Activated CD8-positive, alpha-beta memory T cell treated with anti-CD3 and anti-CD28 coated beads for 4 hours (primary cell): ENCODE data around the gene IRX3.

Experiments used
- DNase-seq, 2 donors: peaks; one replicate each; pipeline ENCODE4 v3.0.0-alpha.2; 2020; ENCODE audit warnings: low read depth in 2 of 2

IRX3 gene

DNA sequence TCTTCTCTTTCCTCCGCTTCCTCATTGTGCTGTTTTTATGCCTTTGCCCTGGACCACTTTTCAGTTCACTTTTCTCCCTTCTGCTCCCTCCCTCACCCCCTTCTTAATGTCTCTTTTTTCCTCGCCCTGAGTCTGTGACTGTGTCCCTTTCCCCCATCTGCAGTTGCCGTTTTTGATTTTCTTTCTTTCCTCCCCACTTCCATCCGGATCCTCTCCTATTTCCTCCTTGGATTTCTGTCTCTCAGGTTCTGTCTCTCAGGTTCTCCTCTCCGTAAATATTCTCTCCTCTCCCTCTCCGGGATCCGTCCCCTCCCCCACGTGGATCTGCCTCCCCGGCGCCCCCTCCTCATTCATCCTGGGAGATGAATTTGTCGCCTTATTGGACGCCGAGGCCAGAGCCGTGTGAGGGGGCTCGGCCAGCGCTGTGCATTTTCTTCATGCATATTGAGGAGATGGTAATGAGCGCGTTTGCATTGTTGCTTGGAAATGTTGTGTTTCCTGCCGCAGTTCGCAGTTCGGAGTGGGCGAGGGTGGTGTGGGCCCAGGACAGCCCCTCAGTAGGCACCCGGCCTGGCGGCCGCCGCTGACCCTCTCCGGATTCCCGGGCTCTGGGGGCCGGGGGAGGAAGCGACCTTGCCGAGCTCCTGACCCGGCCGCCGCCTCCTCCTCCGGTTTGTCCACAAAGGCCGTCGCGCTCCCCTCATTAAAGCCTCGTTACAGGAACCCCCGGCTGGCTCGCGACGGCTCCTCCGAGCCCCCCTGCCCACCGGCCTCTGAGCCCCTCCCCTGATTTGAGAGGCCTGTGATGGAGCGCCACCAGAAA is 4.5 kb upstream of the IRX3 start:
- DNase-seq = no peak

DNA sequence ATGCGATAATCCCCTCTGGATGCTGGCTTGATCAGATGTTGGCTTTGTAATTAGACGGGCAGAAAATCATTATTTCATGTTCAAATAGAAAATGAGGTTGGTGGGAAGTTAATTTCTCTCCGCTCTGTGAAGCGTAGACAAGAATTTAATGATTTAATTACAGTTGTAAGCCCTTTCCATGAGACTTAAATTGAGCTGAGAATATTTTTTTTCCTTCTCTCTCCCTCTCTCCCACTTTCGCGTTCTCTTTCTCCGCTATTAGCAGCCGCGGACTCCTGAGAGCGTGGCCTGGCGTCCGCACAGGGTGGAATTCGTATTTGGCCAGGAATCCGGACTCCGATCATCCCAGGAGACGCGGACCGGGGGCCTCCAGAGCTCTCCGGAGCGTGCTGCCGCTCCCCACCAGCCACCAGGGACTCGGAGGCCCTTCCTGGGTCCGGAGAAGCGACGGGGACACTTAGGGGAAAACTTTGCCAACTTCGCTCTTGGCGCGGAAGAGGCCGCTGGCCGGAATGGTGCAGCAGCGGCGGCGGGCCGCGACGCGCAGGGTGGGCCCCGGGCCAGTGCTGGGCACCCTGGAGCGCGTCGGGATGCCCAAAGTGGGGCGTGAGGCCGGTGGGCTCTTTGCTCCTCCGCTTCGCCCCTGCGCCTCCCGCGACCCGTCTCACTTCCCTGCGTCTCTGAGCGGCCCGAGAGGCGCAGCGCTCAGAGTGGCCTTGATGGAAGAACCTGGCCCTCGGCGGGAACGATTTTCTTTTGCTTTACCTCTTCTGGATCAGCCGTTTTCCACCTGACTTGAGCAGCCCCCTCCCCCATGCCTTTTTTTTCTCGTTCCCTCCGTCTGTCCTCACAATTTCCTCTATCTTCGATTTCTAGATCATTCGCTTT is 3.6 kb upstream of the IRX3 start:
- no peak for DNase-seq

DNA sequence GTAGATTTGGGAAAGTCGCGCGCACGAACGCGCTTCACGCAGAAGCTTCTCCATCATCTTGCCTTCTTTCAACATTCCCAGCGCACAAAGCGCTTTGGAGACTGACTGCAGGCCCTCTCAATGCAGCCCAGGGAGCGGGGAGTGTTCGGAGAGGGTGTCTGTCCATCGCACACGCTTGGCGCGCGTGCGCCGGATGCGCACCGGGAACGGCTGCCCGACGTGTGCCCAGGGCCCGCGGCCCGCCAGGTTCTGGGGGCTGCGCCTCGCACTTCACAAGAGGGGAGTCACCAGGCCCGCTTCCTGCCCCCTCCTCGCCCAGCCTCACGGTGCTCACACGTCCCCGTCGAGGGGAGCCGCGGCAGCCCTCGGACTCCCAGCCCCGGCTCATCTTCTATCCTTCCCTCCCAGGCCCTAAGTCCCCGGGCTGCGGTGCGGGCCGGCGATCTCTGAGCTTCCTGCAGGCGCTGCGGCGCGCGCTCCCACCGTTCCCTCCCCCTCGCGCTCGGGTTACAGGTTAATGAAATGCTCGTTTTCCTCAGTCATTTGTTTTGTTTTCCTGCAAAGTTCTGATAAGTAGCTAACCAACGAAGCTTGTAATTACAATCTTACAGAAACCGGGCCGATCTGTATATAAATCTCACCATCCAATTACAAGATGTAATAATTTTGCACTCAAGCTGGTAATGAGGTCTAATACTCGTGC is 2.8 kb upstream of the IRX3 start:
- DNase-seq = no peak

DNA sequence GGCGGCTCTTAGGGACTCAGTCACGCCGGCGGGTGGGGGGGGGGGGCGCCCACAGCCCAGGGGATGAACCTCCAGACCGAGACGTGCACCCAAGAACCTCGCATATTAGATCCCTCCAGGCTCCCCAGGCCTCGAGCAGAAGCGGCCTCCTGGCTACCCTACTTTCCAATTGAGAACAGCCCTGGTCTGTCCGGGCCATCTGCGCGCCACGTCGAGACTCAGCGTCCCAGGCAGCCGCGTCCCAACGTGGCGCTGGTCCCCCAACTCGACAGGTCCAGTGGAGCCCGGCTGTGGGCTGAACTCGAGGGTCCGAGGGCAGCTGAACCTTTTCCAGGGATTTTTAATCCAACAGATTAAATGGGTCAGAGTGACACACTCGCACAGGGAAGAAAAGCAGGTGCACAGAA is 2.3 kb upstream of the IRX3 start:
- DNase-seq = no peak

DNA sequence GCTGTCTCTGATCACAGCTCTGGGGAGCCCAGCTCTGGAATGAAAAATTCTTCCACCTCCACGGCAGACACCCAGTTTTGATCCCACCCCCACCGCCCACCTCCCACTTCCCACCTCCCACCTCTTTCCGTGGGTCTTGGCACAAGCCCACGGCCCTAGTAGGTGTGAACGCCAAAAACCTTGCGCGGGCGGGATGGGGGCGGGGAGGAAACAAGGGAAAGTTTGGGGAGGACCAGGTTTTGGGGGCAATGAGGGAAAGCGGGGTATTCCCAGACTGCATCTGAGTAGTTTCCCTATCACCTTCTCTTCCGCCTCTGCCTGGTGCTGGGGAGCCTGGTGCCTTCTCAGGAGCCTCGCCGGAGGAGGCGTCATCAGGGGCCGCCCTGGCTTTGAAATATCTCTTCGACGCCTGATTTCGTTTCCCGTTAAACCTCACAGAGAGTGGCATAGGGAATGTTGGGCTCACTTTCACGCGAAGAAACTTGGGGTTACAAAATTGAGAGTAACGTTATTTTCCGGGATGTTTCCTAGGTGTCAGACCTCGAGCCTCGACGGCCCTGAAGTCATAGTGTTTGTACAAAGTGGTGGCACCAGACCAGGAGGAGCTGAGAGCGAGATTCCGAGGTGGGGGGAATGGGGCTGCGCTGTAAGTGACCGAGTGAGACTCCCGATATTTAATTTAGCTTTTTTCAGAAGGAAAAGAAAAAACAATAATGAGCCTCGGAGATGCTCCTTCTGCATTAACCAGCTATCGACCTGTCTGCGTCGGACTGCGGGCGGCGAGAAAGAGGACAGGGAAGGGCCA is 1.6 kb upstream of the IRX3 start:
- no peak for DNase-seq

DNA sequence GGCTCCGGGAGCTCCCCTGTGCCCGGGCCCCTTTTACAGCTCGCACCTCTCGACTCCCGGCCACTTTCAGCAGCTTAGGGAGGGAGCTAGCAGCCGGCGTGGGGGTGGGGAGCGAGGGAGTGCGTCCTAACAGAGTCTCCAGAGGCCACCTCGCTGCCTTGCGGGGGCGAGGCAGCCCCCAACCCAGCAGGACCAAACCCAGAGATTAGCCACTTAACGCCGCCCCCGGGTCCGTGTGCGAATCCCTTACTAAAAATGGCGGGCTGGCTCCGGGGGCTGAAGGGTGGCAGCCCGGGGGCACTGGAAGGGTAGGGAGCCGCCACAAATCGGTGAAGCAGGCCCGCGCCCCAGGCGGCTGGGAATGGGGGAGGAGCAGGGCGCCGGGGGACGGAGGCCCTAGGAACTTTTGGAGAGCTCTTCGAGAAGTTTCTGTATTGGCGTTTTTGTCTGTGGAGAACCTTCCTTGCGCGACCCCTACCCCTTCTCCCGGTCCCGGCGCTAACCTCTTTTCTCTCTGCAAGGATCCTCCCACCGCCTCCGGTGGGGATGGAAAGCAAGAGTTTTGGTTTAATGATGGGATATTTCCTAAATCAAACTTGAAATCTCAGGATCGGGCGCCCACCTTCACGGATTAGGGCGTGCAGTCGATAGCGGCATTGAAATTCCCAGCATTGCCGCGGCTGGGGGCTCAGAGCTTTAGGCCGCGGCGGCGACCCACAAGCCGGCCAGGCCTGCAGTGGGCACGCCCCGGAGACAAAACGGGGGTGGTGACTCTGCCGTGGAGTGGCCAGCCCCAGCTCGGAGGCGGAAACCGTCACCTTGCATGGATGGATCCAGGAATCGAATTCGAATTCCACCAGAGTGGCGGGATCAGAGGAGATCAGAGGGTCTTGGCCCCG is 793 bp upstream of the IRX3 start:
- DNase-seq = no peak

DNA sequence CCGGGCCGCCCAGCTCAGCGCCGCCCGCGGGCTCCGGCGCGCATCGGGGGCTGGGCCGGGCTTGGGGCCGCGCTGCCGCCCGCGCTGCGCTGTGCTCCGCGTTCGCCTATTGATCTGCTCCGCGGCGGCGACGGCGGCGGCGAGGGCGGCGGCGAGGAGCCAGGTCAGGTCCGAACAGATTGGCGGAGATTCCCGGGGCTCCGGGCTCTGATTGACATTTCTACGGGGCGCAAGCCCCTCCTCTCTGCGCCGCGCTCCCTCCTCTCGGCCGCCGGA is 559 bp downstream of the IRX3 start:
- no peak for DNase-seq

DNA sequence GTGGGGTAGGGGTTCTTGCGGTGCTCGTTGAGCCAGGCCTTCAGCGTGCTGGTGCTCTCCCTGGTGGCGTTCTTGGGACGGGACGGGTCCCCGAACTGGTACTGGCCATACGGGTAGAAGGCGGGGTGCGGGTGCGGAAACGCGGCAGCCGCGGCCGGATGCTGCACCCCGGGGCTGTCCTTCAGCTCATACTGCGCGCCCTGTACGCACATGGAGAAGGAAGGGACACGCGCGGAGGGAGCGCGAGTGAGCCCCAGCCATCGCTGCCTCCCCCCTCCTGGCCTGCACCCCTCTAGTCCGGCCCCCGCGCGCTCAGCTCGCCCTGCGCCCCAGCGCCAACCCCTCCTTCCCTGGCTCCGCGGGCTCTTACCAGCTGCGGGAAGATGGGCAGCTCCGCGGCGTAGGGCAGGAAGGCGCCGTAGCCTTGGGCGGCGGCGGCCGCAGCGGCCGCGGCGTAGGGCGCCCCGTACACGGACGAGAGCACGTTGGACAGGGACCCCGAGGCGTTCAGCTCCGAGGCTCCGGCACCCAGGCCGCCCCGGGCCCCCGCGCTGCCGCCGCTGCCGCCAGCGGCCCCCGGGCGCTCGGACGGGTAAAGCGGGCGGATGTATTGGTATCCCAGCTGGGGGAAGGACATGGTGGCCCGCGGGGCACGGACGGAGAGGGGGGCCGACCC is 1.0 kb downstream of the IRX3 start:
- DNase-seq = no peak

DNA sequence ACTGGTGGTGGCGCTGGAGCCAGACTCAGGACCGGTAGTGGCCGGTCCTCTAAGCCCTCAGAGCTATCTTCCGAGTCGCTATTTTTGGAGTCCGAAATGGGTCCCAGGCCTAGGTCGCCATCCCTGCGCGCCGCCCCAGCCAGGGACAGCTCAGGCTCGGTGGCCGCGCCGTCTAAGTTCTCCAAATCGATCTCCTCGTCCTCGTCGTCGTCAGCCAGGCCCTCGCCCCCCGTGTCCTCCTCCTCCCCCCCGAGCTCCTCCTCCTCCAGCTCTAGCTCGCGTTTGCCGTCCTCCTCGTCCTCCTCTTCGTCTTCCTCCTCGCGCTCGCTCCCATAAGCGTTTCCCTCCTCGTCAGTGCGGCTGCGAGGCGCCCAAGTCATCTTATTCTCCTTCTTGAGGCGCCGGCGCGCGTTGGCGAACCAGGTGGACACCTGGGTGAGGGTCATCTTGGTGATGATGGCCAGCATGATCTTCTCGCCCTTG is 1.6 kb downstream of the IRX3 start:
- DNase-seq = no peak

DNA sequence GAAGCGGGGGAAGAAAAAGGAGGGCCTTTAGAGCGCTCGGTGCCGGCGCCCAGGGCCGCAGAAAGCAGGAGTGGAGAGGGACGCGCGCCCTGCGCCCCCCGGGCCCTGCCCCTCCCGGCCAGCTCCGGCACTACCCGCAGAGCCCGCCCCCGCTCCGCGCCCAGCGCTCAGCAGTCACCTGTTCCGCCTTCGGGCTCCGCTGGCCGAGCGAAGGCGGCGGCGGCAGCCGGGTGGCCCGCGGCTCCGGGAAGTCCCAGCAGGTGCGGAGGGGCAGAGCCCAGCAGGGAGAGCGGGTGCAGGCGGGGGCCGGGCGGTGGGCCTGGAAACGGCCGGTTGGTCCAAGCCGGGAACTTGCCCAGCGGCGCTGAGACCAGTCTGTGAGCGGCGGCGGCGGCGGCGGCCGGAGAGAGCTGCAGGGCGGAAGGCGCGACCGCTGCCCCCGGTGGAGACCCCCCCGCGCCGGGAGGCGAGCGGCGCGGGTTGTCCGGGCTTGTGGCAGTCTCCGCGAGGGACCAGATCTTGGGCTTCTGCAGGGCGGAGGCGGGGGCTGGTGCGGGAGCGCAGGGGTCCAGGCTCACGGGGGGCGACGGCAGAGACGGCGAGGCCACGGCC is 2.2 kb downstream of the IRX3 start:
- DNase-seq = no peak

DNA sequence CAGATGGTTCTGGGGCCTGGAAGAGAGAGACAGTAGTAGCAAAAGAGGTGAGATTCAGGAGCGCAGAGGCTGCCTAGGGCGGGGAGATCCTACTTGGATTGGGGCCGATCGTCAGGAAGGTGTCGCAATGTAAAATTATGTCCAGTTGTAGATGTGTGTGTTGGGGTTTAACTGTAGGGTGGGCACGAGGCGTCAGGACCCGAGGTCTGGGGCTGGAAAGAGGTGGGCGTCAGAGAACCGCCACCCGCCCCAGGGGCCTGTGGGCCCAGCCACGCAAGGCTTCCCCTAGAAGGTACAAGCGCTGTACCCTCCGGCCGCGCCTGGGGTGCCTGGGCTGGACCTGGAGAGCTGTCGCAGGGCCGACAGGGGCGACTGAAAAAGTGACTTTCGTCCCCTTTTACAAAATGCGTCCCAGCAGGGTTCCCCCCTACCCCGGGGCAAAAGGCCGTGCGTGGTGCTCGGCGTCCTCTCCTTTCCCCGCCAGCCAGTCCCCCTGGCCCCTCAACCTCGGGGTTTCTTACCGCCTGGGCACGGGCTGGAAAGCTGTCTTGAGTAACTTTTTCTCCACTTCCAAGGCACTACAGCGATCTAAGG is 2.8 kb downstream of the IRX3 start:
- no peak for DNase-seq

DNA sequence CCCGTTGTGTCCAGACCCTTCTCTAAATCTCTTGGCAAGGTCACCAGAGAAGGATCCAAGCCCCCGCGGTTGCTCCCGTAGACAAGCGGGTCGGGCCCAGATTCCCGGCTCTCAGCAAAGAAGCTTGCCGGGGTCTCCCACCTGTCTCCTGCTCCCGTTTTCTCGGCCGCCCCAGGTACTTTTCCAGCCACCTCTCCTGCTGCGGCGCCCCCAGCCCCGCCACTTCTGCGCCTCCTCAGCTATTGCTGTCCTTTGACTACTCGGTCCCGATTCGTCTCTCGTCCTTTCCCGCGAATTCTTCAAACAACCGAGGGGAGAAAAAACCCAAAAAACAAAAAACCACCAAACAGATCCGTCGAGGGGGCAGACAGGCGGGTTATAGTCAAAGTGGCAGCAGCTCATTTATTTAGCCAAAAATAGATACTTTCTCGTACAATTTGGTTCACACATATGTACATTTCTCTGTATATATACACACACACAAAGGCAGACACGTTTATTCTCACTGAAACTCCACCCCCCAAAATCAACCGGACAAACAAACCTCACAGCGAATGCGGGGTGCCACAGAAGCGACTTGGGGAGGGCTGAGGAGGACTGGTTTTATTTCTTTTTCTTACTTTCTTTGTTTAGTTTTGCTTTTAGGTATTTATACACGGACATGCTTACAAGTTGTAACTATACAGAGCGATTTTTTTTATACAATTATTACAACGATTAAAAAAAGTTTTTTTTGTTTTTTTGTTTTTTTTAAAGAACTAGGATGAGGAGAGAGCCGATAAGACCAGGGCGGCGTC is 3.5 kb downstream of the IRX3 start:
- no peak for DNase-seq

DNA sequence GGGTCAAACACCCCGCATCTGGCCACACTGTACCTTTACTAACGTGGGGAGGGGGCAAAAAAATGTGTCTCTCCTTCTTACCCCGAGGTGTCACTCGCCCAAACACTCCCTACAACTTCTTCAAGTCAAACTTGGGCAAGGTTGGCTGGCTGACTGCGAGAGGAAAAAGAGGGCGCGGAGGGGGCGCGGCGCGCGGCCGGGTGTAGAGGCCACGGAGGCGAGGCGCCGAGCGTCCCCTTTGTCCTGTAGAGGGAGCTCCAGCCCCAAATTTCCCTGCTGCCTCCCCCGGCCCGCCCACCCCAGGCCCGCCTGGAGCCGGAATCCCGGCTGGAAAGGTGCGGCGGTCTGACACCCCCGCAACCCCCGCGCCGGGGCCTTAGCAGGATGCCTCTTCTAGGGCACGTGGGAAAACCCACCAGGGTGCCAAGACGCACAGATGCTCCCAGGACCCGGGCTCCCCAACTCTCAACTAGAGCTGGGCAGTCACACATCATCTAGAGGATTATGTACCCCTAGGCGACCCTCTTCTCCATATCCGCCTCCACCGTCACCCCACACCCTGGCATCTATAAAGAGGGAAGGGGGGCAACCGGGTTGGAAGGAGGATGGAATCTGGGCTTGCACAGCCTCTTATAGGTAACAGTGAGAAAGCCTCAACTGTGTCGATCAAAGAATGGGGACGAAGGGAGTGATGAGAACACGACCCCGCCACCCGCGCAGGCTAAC is 4.2 kb downstream of the IRX3 start:
- no peak for DNase-seq

DNA sequence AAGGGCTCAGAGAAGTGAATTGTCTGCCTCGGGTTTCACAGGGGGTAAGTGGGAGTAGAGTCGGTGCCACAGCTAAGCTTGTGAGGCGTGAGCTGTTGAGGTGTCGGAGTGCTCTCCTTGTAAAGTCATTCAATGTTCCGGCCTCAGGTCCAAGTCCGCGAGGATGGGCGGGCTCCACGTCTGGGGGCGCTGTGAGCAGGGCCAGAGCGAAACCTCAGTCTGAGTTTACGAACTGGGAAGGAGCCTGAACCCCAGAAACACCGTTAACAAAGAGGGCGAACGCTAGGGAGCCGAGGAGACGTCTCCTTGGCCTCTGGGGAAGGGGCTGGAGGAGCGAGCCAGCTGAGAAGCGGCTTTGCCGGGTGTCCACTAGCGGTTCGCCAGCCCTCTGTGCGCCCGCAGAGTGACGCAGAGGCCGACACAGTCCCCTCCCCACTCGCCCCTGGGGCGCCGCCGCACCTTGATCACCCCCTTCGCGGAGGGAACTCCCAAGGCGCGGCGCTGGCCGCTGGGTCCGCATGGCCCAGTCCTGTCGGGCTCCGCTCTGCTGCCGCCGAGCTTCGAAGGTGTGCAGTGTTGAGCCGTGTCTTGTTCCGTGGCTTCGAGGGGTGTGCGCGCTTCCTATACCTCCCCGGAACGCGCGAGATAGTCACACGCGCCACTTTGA is 4.9 kb downstream of the IRX3 start:
- no peak for DNase-seq

DNA sequence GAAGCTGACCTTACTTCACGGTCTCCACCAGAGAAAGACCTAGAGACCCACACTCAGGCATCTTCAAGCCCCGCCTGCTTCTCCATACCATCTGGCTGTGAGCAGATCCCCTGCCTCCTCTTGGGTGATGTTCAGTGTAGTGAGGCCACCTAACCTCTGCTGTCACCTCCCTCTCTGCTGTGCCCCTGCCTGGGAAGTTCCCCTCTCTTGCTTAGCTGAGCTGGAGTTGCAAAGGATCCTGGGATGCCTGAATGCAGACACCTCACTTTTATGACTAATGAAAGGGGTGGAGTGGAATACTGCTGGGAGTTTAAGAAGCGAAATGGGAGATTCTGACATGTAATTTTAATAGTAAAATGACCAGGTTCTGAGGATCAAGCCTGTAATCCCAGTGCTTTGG is 5.8 kb downstream of the IRX3 start:
- no peak for DNase-seq

DNA sequence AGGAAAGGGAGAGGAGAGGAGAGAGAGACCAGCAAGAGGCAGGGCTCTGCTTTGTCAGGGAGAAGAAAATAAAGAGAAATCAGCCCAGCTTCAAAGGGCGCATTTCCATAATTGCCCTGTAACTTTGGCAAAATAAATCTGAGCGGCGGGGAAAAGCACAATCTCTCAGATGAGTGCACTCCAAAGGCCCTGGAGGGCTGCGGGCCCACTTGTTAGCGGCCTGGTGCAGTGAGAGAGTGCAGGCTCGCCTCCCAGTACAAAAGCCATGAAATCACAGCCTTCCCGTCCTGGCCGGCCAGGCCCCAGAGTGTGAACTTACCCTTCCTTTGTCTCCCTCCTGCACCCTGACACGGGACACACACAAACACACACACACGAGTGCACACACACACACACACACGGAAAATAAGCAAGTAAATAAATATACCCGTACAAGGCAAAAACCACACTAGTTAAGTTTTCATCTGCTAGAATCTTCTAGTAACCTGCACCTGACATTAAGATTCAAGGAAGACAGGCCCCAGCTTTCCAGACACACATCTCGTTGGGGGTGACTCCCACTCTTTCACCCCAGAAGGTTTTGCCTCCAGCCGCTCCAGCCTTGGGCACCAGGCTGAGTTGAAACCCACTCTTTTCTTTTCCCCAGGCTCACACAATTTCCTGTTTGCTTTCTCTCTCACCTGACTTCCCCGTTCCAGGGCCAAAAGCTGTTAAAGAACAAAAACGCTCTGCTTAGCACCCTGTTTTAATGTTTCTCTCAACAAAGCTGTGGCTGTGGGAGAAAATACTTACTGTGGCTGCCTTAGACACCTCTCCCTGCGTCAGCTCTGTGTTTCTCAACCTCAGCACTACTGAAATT is 8.5 kb downstream of the IRX3 start:
- DNase-seq = no peak
